ENCODE results near the gene MRPL44. TPM values are rescaled to one million over a fixed set of nuclear protein-coding genes. Genes with fewer than 3 reads are reported as not detected.

The MRPL44 gene
- total and polyA plus RNA-seq, 2 of the 13 experiments (the other 11 are each of a cell fraction or from before 2014, with no cell fraction given) = 38.4 to 78.0 TPM

- TF ChIP-seq ZNF503 (CRISPR knock-in tag; IDR thresholded peaks at IDR 0.05) = no peak
- TF ChIP-seq CC2D1A (CRISPR knock-in tag; IDR thresholded peaks at IDR 0.05) = no peak
- no peak for TF ChIP-seq SRSF4 (IDR thresholded peaks at IDR 0.05; ENCODE audit: low read depth, low read length, poor library complexity, severe bottlenecking)
- TF ChIP-seq GMEB1 (CRISPR knock-in tag; IDR thresholded peaks at IDR 0.05; ENCODE audit: borderline replicate concordance) = no peak
These were observed 20.4 kb upstream of the MRPL44 start (continued) for GRCh38 chr2:223936862-223937326.

- BruUV-seq (replicated peaks) = no TSS peak
- FAIRE-seq = no peak
- no peaks in the 10 kb centered on the region for H3K9me3 ChIP-seq (ENCODE audit: low read length)
- peaks cover 80% of the 10 kb centered on the region for H3K4me1 ChIP-seq (ENCODE audit: insufficient read depth, low read length)
- H3K4me3 ChIP-seq (replicated peaks in 1 of 3; ENCODE audit: insufficient read depth in 1 of 3, low read depth in 2 of 3, low read length in 3 of 3) = no peak overlapping the region
- TF ChIP-seq GZF1 (CRISPR knock-in tag; IDR thresholded peaks at IDR 0.05) = no peak
- no peak for TF ChIP-seq ZNF616 (CRISPR knock-in tag; IDR thresholded peaks at IDR 0.05; ENCODE audit: low read depth)
- no peak for TF ChIP-seq ZNF605 (CRISPR knock-in tag; IDR thresholded peaks at IDR 0.05)
- 3% methylated on average over 1 of the region's 1 CpG for WGBS (ENCODE audit: low lambda C conversion rate)
- H3K9ac ChIP-seq (ENCODE audit: insufficient read depth, low read depth, low read length) = no peak overlapping the region
- H2AFZ ChIP-seq (ENCODE audit: low read length) = no peak overlapping the region
- peaks cover 4% of the 10 kb centered on the region; the same call in 1 of the 2 replicates for H4K20me1 ChIP-seq (ENCODE audit: insufficient read depth, low read length)
- H3K27ac ChIP-seq (ENCODE audit: extremely low read length, insufficient read depth, low read length) = no peak overlapping the region
- CTCF ChIA-PET (ENCODE audit: low intra/inter-chr PET ratio, low total read pairs) = no interaction called here
- intact Hi-C loops (cut with micrococcal nuclease; ENCODE audit: unreplicated experiment) = no loop called here
- in situ Hi-C loops (cut with HindIII; ENCODE audit: extremely low pct_ligation_motif_present, low pct_unique_long_range_greater_than_20kb) = no loop called here
- no peaks in the 10 kb centered on the region for H3K36me3 ChIP-seq (replicated peaks in 1 of 2; ENCODE audit: control insufficient read depth in 1 of 2, insufficient read depth in 2 of 2, low read length in 2 of 2)
- H3K79me2 ChIP-seq (ENCODE audit: insufficient read depth, low read length) = peaks cover 84% of the 10 kb centered on the region
- H3K27me3 ChIP-seq (ENCODE audit: control insufficient read depth in 1 of 2, insufficient read depth in 2 of 2, low read length in 2 of 2) = no peaks in the 10 kb centered on the region
- no peak for DNase-seq (ENCODE audit: low spot score)
- POLR2A ChIA-PET = no interaction called here
- no peak for ATAC-seq
- no peak overlapping the region for H3K4me2 ChIP-seq (ENCODE audit: low read depth, low read length)
These were observed 19.7 kb upstream of the MRPL44 start for GRCh38 chr2:223937535-223937934.

Data from HepG2 (cell line).